ENCODE results near the gene TMEM178A. TPM values are rescaled to one million over a fixed set of nuclear protein-coding genes. Genes with fewer than 3 reads are reported as not detected.

Gene TMEM178A
- total and polyA plus RNA-seq, 12 donors = 0.58 to 6.2 (median 2.5) TPM

DNA sequence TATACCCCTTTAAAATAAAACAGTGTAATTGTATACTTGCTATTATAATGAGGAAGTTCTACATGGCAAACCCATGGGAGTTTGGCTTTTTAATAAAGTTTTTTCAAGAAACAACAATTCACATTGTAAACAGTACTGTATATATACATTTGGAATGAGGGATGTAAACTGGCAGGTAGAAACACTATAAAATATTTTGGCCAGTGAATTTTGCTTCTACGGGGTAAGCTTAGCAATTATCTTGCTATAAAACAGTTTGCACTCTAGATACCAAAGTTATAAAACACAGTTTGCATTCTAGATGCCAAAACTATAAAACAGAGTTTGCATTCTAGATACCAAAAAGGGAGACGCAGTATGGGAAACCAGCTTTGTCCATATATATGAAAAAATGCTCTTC lies 96.7 kb downstream of the TMEM178A start:
- ATAC-seq = no peak
- no peak for DNase-seq
- no peaks in the 10 kb centered on the region for H3K4me1 ChIP-seq
- 96 to 98% methylated on average over 2 of the region's 2 CpGs for WGBS, 2 donors
- H3K4me3 ChIP-seq = no peak overlapping the region
- no peaks in the 10 kb centered on the region for H3K9me3 ChIP-seq
- no peaks in the 10 kb centered on the region for H3K27me3 ChIP-seq
- H3K36me3 ChIP-seq = peaks cover 0 to 100% (median 17%) of the 10 kb centered on the region in 9 donors
- intact Hi-C loops (cut with DNase I) = no loop called here
- no peak for TF ChIP-seq CTCF (IDR thresholded peaks at IDR 0.05)
- H3K27ac ChIP-seq = no peak overlapping the region

Other genes starting within 250 kb of the TMEM178A start
- gene MAP4K3, start 228.6 kb upstream of the TMEM178A start, total RNA-seq = 10 to 100 TPM; 27.6 to 49.0 (median 40.2) TPM
- gene MAP4K3, start 228.6 kb upstream of the TMEM178A start, polyA plus RNA-seq = 10 to 100 TPM in 1 of 2 donors, 1 to 10 TPM in 1; 8.1 to 41.5 TPM
- gene THUMPD2, start 113.3 kb downstream of the TMEM178A start, total RNA-seq = 1 to 10 TPM; 4.3 to 7.8 (median 5.7) TPM
- gene THUMPD2, start 113.3 kb downstream of the TMEM178A start, polyA plus RNA-seq = 10 to 100 TPM in 1 of 2 donors, 1 to 10 TPM in 1; 5.1 to 10.4 TPM